Activated CD8-positive, alpha-beta T cell treated with anti-CD3 and anti-CD28 coated beads, Interleukin-2, amount 10 ng/mL, durations not matched to agents 7 days and 5 days (primary cell): Measurements from ENCODE around the gene ILDR1. TPM values are rescaled to one million over a fixed set of nuclear protein-coding genes. Genes with fewer than 3 reads are reported as not detected.
"Not testable (repeated sequence)": the region's sequence is repeated elsewhere in the genome, so short reads cannot be mapped to it uniquely, and the experiment has no call there.

Experiments used
- ATAC-seq: fragments of 150-1000 bp; cut with Tn5 transposase; one replicate; pipeline ENCODE4 v1.10.0; 2021; ENCODE audit warnings: moderate library complexity
- CTCF ChIA-PET: fragments of 350-600 bp; sonication (Branson Sonifier 250); formaldehyde crosslinking; loops from one replicate; lab custom pipeline; 2021; ENCODE audit warnings: antibody characterized with exemption; lab: Charles Lee
- POLR2A ChIA-PET: fragments of 350-600 bp; sonication (Branson Sonifier 250); formaldehyde crosslinking; loops from one replicate; lab custom pipeline; 2021; ENCODE audit warnings: antibody characterized with exemption; lab: Charles Lee
- DNase-seq: peaks from one replicate; pipeline ENCODE4 v3.0.0-alpha.2; 2020
- H3K27ac Mint-ChIP-seq: one replicate; pipeline ENCODE4 v1.8.0; 2021; ENCODE audit warnings: mild to moderate bottlenecking, mixed read lengths
- H3K27me3 Mint-ChIP-seq: one replicate; pipeline ENCODE4 v1.8.0; 2021; ENCODE audit warnings: low read depth, mixed read lengths
- H3K36me3 Mint-ChIP-seq: one replicate; pipeline ENCODE4 v1.8.0; 2021; ENCODE audit warnings: low read depth, mixed read lengths
- H3K4me1 Mint-ChIP-seq: one replicate; pipeline ENCODE4 v1.8.0; 2021; ENCODE audit warnings: low read depth, mixed read lengths
- H3K4me3 Mint-ChIP-seq: one replicate; pipeline ENCODE4 v1.8.0; 2021; ENCODE audit warnings: mild to moderate bottlenecking, mixed read lengths
- H3K9me3 Mint-ChIP-seq: one replicate; pipeline ENCODE4 v1.8.0; 2022; ENCODE audit warnings: mixed read lengths; ENCODE audit not compliant: insufficient read depth
- total RNA-seq, 2 experiments: library from RNA; stranded (reverse); gene quantifications; one replicate each; pipeline ENCODE4 v1.2.3, GENCODE V29; 2021

The ILDR1 gene
- total RNA-seq, 2 experiments from 2014 or later, result 0.16 TPM; not detected in 1

GRCh38 chr3:121962443-121962842 lies 59.6 kb downstream of the ILDR1 start:
- Mint-ChIP-seq H3K27me3 (peaks cover 30% of the 10 kb centered on the region), H3K4me3 (no peak overlapping the region), H3K9me3 (peaks cover 5% of the 10 kb centered on the region), H3K4me1 (no peaks in the 10 kb centered on the region), H3K36me3 (peaks cover 3% of the 10 kb centered on the region), H3K27ac (no peak overlapping the region)
- DNase-seq (no peak), ATAC-seq (no peak)
- ChIA-PET POLR2A (no interaction called here), CTCF (no interaction called here)

GRCh38 chr3:121961283-121961682 lies 60.8 kb downstream of the ILDR1 start:
- Mint-ChIP-seq H3K4me3 (no peak overlapping the region), H3K9me3 (peaks cover 5% of the 10 kb centered on the region), H3K27ac (no peak overlapping the region), H3K4me1 (no peaks in the 10 kb centered on the region), H3K27me3 (peaks cover 22% of the 10 kb centered on the region), H3K36me3 (peaks cover 3% of the 10 kb centered on the region)
- POLR2A ChIA-PET, result no interaction called here
- ATAC-seq, result no peak
- no peak for DNase-seq
- CTCF ChIA-PET, result no interaction called here

- Mint-ChIP-seq H3K9me3 (peaks cover 8% of the 10 kb centered on the region), H3K27ac (no peak overlapping the region), H3K4me1 (no peaks in the 10 kb centered on the region), H3K27me3 (peaks cover 2% of the 10 kb centered on the region), H3K4me3 (no peak overlapping the region), H3K36me3 (peaks cover 8% of the 10 kb centered on the region)
- POLR2A ChIA-PET, result no interaction called here
- ATAC-seq (no peak), DNase-seq (no peak)
- CTCF ChIA-PET, result no interaction called here
These were observed 63.2 kb downstream of the ILDR1 start for GRCh38 chr3:121958801-121959200.

GRCh38 chr3:121957674-121958415 lies 64.2 kb downstream of the ILDR1 start:
- Mint-ChIP-seq H3K4me3 (no peak overlapping the region), H3K27me3 (peaks cover 2% of the 10 kb centered on the region), H3K9me3 (peaks cover 8% of the 10 kb centered on the region), H3K27ac (no peak overlapping the region), H3K36me3 (peaks cover 8% of the 10 kb centered on the region), H3K4me1 (no peaks in the 10 kb centered on the region)
- POLR2A ChIA-PET, result no interaction called here
- DNase-seq (no peak), ATAC-seq (no peak)
- CTCF ChIA-PET, result no interaction called here

- Mint-ChIP-seq H3K9me3 (peaks cover 19% of the 10 kb centered on the region), H3K27me3 (peaks cover 2% of the 10 kb centered on the region), H3K36me3 (peaks cover 11% of the 10 kb centered on the region), H3K4me1 (no peaks in the 10 kb centered on the region), H3K4me3 (no peak overlapping the region), H3K27ac (no peak overlapping the region)
- POLR2A ChIA-PET, result no interaction called here
- DNase-seq (no peak), ATAC-seq (no peak)
- CTCF ChIA-PET, result no interaction called here
These were observed 65.7 kb downstream of the ILDR1 start for GRCh38 chr3:121956363-121956762.

GRCh38 chr3:121951291-121951919 lies 70.6 kb downstream of the ILDR1 start:
- ChIA-PET POLR2A (no interaction called here), CTCF (no interaction called here)
- Mint-ChIP-seq H3K27me3 (no peaks in the 10 kb centered on the region), H3K36me3 (peaks cover 13% of the 10 kb centered on the region), H3K9me3 (peaks cover 14% of the 10 kb centered on the region), H3K4me1 (no peaks in the 10 kb centered on the region), H3K27ac (no peak overlapping the region), H3K4me3 (no peak overlapping the region)
- DNase-seq, result no peak
- no peak for ATAC-seq

GRCh38 chr3:121948641-121949040 lies 73.4 kb downstream of the ILDR1 start:
- POLR2A ChIA-PET, result no interaction called here
- no peak overlapping the region for H3K27ac Mint-ChIP-seq

GRCh38 chr3:121943431-121943830 lies 78.6 kb downstream of the ILDR1 start:
- H3K36me3 Mint-ChIP-seq, result peaks cover 11% of the 10 kb centered on the region
- CTCF ChIA-PET, result no interaction called here

More at GRCh38 chr3:121948641-121949040, 73.4 kb downstream of the ILDR1 start:
- DNase-seq (no peak), ATAC-seq (no peak)
- H3K27me3 Mint-ChIP-seq, result no peaks in the 10 kb centered on the region
- H3K4me3 Mint-ChIP-seq, result no peak overlapping the region
- CTCF ChIA-PET, result interaction anchor here (1.1 kb wide), 1 partner anchor 9 kb away, joined by 3 read pairs; no protein-coding TSS in a partner anchor
- peaks cover 10% of the 10 kb centered on the region for H3K9me3 Mint-ChIP-seq
- H3K4me1 Mint-ChIP-seq, result no peaks in the 10 kb centered on the region
- peaks cover 8% of the 10 kb centered on the region for H3K36me3 Mint-ChIP-seq

GRCh38 chr3:121942116-121942786 lies 79.8 kb downstream of the ILDR1 start:
- ChIA-PET CTCF (no interaction called here), POLR2A (no interaction called here)
- H3K36me3 Mint-ChIP-seq, result peaks cover 11% of the 10 kb centered on the region
- no peak for DNase-seq
- H3K4me1 Mint-ChIP-seq, result no peaks in the 10 kb centered on the region
- H3K9me3 Mint-ChIP-seq, result no peaks in the 10 kb centered on the region
- H3K27me3 Mint-ChIP-seq, result no peaks in the 10 kb centered on the region
- no peak overlapping the region for H3K4me3 Mint-ChIP-seq
- no peak overlapping the region for H3K27ac Mint-ChIP-seq
- ATAC-seq, result no peak

More at GRCh38 chr3:121943431-121943830, 78.6 kb downstream of the ILDR1 start:
- ATAC-seq (no peak), DNase-seq (no peak)
- POLR2A ChIA-PET, result no interaction called here
- Mint-ChIP-seq H3K27ac (no peak overlapping the region), H3K27me3 (no peaks in the 10 kb centered on the region), H3K9me3 (no peaks in the 10 kb centered on the region), H3K4me3 (no peak overlapping the region), H3K4me1 (no peaks in the 10 kb centered on the region)

- CTCF ChIA-PET, result no interaction called here
- DNase-seq (no peak), ATAC-seq (no peak)
- Mint-ChIP-seq H3K4me3 (no peak overlapping the region), H3K9me3 (no peaks in the 10 kb centered on the region), H3K27ac (no peak overlapping the region), H3K4me1 (no peaks in the 10 kb centered on the region), H3K27me3 (no peaks in the 10 kb centered on the region), H3K36me3 (peaks cover 11% of the 10 kb centered on the region)
- POLR2A ChIA-PET, result no interaction called here
These were observed 80.5 kb downstream of the ILDR1 start for GRCh38 chr3:121941592-121941991.

- ATAC-seq, H3K9me3 Mint-ChIP-seq, POLR2A ChIA-PET, H3K27ac Mint-ChIP-seq, DNase-seq, H3K4me3 Mint-ChIP-seq, H3K4me1 Mint-ChIP-seq, CTCF ChIA-PET, H3K27me3 Mint-ChIP-seq: not testable (repeated sequence)
- H3K36me3 Mint-ChIP-seq, result peaks cover 13% of the 10 kb centered on the region
These were observed 83.7 kb downstream of the ILDR1 start for GRCh38 chr3:121938141-121938855.
